ACHN (cell line): ENCODE data around the gene PPP1R3D.

Experiments used
- DNase-seq: peaks from one replicate; pipeline ENCODE4 v3.0.0-alpha.2; 2015
- in situ Hi-C: cut with HindIII; loops from 2 replicates; pipeline ENCODE4 v1.10.0; 2017; ENCODE audit warnings: low sequenced_read_pairs, low pct_ligation_motif_present, low pct_unique_long_range_greater_than_20kb

Gene PPP1R3D

DNA sequence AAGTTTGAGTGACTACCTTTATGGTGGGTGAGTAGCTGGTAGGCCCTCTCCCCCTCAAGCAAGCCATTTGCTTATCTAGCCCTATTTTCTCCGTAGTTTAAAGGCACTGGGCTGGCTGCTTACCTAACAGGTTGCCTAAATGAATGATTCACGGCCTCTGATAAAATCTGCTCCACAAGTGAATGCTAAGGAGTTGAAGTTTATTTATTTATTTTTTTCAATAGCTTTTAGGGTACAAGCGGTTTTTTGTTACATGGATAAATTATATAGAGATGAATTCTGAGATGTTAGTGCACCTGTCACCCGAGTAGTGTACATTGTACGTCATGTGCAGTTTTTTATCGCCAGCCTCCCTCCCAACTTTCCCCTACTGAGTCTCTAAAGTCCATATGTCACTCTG lies 9.8 kb upstream of the PPP1R3D start:
- in situ Hi-C loops, result no loop called here
- DNase-seq, result no peak

DNA sequence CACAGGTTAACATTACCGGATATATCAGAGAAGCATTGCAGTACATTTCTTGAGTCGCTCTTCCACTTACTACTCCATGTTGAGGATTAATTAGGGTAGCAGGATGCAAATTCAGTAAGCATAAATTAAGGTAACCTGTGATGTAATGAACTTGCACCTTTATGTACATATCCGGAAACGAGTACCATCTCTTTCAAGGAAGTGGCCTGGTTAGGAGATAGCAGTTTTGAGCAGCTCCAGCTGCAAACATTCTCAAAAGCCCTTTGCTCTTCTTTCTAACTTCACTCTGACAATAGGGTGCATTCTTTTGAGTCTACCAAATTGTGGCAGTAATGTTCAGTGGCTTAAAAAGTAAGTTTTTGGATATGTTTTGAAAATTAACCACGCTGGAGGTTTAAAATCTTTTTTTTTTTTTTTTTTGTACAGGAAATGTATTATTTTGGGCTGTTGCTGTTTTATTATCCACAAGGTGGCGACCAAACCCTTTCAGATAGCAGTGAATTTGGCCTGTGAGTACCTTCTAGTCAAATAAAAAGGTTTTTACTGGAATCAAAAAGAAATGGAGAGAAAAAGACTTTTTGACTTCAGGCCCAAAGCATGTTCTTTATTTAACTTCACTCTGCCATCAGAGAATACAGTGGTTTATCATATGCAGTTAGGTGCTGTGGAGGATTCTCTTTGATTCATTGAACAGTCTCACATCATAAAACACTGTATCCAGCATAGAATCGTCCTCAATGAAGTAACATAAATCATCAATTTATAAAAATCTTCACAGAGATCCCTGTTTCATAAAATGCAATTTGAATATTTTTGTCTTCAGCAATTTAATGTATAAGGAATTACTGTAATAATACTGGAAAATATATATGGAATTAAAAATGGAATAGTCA lies 9.0 kb upstream of the PPP1R3D start:
- in situ Hi-C loops, result no loop called here
- DNase-seq, result peak; percentile 41

- DNase-seq, result no peak
- in situ Hi-C loops, result no loop called here
Observed at GRCh38 chr20:59948212-59948611, 8.1 kb upstream of the PPP1R3D start.

DNA sequence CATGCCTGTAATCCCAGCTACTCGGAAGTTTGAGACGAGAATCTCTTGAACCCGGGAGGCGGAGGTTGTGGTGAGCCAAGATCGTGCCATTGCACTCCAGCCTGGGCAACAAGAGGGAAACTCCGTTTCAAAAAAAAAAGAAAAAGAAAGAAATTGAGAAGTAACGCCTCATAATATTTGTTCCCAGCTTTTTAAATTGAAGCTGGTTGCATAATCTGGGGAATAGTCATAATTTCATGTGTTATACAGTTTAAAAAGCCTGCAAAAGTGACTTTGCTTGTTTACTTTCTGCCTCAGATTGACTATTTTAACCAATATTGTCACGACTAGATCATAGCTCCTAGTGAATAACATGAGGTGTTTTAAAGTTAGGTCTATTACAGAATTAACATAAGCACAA lies 7.3 kb upstream of the PPP1R3D start:
- no peak for DNase-seq
- in situ Hi-C loops, result no loop called here

- in situ Hi-C loops, result no loop called here
- no peak for DNase-seq
Observed at GRCh38 chr20:59945731-59946130, 5.6 kb upstream of the PPP1R3D start.

- in situ Hi-C loops, result no loop called here
- DNase-seq, result no peak
Observed at GRCh38 chr20:59945175-59945574, 5.1 kb upstream of the PPP1R3D start.

DNA sequence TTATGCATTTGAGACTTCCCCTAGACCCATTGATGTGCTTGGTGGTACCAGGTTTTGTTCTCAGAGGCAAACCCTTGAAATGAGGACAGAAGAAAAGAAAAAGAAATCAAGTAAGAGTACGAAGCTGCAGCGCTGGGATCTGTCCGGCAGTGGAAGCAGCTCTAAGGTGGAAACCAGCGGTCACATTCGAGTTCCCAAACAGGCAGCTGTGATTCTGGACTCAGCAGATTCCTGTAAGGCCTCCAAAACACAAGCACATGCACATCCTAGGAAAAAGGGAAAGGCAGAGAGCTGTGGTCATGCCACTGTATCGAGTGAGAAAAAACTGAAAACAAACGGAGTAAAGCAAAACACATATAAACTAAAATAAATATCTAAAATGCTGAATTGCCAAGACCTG lies 4.6 kb upstream of the PPP1R3D start:
- in situ Hi-C loops, result no loop called here
- no peak for DNase-seq

DNA sequence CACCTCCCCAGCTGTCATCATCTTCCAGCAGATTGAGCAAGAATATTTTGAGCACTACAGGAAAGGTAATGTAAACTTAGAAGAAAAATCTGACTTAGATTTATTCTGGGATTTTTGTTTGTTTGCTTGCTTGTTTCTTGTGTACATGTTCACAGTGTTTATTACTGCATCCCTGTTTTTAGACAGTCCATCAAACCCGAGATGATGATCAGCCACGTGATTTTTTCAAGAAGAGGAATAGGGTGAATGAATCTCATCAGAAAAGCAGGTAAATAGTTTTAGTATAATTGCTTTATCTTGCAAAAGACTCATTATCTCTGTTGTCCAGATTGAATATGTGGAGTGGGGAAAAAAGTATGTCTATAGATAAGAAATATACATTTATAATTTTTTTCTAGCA lies 2.1 kb upstream of the PPP1R3D start:
- in situ Hi-C loops, result no loop called here
- no peak for DNase-seq

DNA sequence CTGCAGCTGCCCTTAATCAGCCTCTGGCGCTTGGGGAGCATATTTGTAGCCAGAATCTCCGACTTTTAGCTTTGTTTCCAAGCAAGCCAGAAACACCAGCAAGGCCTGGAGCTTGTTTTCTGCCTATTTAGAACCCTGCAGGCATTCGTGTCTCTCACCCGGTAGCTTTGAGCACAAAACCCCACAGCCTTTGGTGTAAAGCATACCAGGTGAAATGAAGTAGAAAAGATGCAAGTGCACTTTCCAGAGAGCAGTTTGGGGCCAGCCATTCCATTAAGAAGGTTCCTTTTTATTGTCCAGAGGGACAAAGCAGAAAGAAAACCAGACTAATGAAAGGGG lies 820 bp upstream of the PPP1R3D start:
- DNase-seq, result no peak
- in situ Hi-C loops, result no loop called here

- no peak for DNase-seq
- in situ Hi-C loops, result no loop called here
Observed at GRCh38 chr20:59939879-59940128, 301 bp downstream of the PPP1R3D start.

DNA sequence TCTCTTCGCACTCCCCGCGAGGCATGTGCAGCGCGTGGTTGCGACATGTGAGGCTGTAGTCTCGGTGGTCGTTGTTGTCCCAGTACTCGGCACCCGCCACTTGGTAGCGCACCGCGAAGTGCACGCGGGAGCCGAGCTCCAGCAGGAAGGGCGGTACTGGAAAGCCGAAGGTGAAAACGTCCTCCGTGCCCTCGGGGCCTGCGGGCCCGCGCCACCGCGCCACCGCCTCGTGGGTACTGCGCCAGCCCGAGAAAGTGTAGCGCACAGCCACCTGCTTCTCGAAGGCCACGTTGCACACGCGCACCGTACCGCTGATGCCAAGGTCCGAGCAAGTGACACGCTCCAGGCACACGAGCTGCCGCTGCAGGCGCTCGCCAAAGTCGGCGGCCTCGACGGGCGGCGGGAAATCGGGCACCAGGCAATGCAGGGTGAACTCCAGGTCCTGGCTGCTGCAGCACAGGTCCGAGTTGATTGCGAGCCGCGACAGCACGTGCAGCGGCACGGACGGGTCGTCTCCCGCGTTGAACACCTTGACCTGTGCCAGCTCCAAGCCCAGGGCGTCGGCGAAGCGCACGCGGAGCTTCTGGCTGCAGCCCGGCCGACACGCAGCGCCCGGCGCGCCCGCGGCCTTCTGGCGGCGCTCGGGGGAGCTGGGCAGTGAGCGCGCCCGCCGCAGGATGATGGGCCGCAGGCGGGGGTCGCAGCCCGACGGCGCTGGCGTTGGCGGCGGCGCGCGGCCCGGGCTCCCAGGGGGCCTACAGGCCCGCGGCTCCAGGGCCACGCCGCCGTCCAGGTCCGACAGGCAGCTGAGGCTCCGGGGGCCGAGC lies 840 bp downstream of the PPP1R3D start:
- peak; percentile 19 for DNase-seq
- in situ Hi-C loops, result no loop called here

GRCh38 chr20:59938696-59939051 lies 1.4 kb downstream of the PPP1R3D start:
- DNase-seq, result no peak
- in situ Hi-C loops, result no loop called here

GRCh38 chr20:59938221-59938620 lies 1.9 kb downstream of the PPP1R3D start:
- in situ Hi-C loops, result no loop called here
- DNase-seq, result no peak

DNA sequence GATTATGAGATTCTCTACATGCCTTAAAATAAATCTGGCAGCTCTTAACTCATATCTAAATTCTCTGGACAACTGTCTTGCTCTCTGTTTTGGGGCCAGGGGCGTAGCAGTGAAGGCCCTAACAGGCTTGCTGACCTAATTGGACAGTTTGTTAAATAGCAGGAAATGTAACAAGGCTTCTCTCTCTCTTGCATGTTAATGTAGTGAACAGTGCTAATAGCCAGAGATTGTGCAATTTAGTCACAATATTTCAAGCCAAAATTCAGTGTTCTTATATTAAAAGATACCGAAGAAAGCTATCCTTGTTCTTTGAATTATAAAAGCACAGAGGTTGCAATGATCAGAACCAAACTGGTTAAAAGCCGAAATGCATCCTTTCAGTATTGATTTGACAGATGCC lies 3.0 kb downstream of the PPP1R3D start:
- no peak for DNase-seq
- in situ Hi-C loops, result no loop called here

GRCh38 chr20:59936409-59936808 lies 3.7 kb downstream of the PPP1R3D start:
- DNase-seq, result no peak
- in situ Hi-C loops, result no loop called here

DNA sequence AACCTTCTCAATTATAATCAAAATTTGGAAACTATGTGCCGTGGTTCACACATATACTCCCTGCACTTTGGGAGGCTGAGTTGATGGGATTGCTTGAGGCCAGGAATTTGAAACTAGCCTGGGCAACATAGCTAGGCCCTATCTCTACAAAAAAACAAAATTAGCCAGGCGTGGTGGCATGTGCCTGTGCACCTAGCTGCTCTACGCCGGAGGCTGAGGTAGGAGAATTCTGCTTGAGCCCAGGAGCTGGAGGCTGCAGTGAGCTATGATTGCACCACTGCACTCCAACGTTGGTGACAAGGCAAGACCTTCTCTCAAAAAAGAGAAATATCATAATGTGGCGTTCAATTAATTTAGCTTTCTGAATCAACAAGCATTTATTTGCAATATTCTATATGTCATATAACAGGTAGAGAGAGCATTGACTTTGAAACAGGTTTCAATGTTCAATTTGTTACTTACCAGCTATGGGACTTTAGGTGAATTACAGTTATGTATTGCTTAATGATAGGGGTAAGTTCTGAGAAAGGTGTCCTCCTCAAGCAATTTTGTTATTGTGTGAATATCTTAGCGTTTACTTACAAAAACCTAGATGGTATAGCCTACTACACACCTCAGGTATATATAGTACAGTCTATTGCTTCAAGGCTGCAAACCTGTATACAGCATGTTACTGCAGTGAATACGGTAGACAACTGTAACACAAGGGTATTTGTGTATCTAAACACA lies 4.5 kb downstream of the PPP1R3D start:
- no peak for DNase-seq
- in situ Hi-C loops, result no loop called here

GRCh38 chr20:59933849-59934585 lies 6.1 kb downstream of the PPP1R3D start:
- in situ Hi-C loops, result no loop called here
- peak; percentile 80 for DNase-seq

DNA sequence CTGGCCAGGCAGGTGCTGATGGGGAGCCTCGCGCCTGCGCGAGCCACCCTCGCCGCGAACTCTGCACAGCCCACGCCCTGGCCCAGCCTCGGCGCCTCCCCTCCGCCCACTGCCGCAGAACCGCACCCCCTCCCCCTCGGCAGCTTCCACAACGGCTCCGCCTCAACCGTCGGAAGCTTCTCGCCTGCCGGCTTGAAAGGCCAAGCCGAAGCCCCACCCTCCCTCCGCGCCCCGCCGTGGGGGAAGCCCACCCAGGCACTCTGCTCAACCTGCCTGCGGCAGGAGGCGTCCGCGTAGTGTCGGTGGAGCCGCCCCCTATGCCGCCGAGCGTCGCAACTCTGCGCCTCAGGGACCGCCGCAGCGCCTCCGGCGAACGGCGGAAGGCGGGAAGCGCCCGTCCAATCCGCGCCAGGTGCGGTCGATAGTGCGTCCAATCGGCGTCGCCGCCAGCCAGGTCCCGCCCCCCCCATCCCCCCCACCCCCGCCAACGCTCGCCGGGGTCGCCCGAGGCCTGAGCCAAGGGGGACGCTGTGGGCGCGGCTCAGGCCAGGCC lies 6.7 kb downstream of the PPP1R3D start, which contains the start of gene SYCP2:
SYCP2 (minus strand) TSS at position 342 of the 553 bp plus-strand sequence. CDS start 11,224 bp downstream, outside the sequence.
- in situ Hi-C loops, result no loop called here
- no peak for DNase-seq
